Amygdala (tissue), 56 donors: ENCODE measurements around the gene CRABP2.
A peak's percentile ranks its signal among the peaks of the same experiment; 100 is the strongest.

Source experiments
- DNase-seq, 56 donors: peaks; one replicate each; lab custom pipeline; 2025; lab: John Stamatoyannopoulos, UW

The CRABP2 gene

GRCh38 chr1:156742801-156743200, 37.4 kb upstream of the CRABP2 start:
- no peak for DNase-seq

- no peak for DNase-seq
Observed at GRCh38 chr1:156742017-156742416, 36.6 kb upstream of the CRABP2 start.

GRCh38 chr1:156741481-156741983, 36.1 kb upstream of the CRABP2 start:
- DNase-seq, result no peak

- peak; percentile 77 to 100 (median 98) for DNase-seq
Observed at GRCh38 chr1:156740741-156741480, 35.5 kb upstream of the CRABP2 start, which contains the start of gene MRPL24. MRPL24 (minus strand) TSS chr1:156741088; CDS start chr1:156738704, 2,384 bp downstream.

GRCh38 chr1:156740237-156740740, 34.9 kb upstream of the CRABP2 start:
- peak in 1 of 56 donors; percentile 16 for DNase-seq

- no peak for DNase-seq
Observed at GRCh38 chr1:156738916-156739315, 33.5 kb upstream of the CRABP2 start.

GRCh38 chr1:156738407-156738806, 33.0 kb upstream of the CRABP2 start:
- no peak for DNase-seq

GRCh38 chr1:156733989-156734584, 28.7 kb upstream of the CRABP2 start:
- no peak for DNase-seq

- peak; percentile 65 to 97 (median 89) for DNase-seq
Observed at GRCh38 chr1:156728599-156729462, 23.4 kb upstream of the CRABP2 start, which contains the start of gene ISG20L2. ISG20L2 (minus strand) TSS chr1:156728766; CDS start chr1:156727652, 1,114 bp downstream.

- peak in 53 of 56 donors; percentile 32 to 92 (median 81) for DNase-seq
Observed at GRCh38 chr1:156727926-156728598, 22.7 kb upstream of the CRABP2 start, which contains the start of gene METTL25B. METTL25B (plus strand) TSS chr1:156728469; CDS start chr1:156729105, 636 bp downstream.

- DNase-seq, result no peak
Observed at GRCh38 chr1:156727492-156727891, 22.1 kb upstream of the CRABP2 start.

GRCh38 chr1:156726549-156727226, 21.3 kb upstream of the CRABP2 start:
- peak in 7 of 56 donors; percentile 5 to 57 (median 22) for DNase-seq

- DNase-seq, result peak in 54 of 56 donors; percentile 18 to 93 (median 65)
Observed at GRCh38 chr1:156725683-156726280, 20.4 kb upstream of the CRABP2 start.

- no peak for DNase-seq
Observed at GRCh38 chr1:156721535-156721934, 16.2 kb upstream of the CRABP2 start.

GRCh38 chr1:156721131-156721530, 15.7 kb upstream of the CRABP2 start:
- no peak for DNase-seq

- DNase-seq, result no peak
Observed at GRCh38 chr1:156717351-156717750, 12.0 kb upstream of the CRABP2 start.

GRCh38 chr1:156714830-156715229, 9.4 kb upstream of the CRABP2 start:
- DNase-seq, result no peak

- no peak for DNase-seq
Observed at GRCh38 chr1:156712626-156713025, 7.2 kb upstream of the CRABP2 start.
